COLO829 (cell line): ENCODE measurements around the gene HIVEP3.

ENCODE experiments used
- DNase-seq: peaks from one replicate; pipeline ENCODE4 v3.0.0; 2012; ENCODE audit warnings: low spot score

HIVEP3 gene

DNA sequence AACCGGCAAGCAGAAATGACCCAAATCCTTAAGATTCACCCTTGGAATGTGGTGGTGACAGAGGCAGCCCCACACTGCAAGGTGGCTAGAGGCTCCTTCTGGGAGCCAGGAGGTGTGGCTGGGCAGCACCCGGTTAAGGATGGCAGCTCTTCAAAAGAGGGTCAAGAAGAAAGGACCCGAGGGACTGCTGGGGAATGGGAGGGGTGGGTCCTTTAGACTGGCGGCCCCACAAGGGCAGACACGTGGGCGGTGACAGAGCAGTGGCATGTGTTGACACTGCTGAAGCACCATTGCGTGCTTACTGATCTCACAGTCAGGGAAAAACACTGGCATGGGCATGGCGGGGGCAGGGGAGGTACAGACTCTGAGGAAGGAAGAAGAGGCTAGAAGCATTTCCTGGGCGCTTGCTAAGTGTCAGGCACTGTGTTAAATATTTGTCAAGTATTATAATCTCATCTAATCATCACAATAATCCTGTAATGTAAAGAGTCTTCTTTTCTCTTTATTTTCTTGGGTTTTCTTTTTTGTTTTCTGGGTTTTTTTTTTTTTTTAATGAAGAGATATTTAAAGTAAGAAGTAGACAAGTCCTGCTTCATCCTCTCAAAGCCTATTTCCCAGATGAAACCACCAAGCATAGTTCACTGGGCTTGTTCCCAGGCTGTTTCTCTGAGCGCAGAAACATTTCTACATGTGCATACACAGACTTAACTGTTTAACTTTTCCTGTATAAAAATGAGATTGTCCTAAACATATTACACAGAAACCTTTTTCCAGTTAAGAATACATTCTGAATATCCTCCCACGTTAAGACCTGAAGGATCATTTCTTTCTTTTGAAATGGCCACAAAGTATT, 268.5 kb downstream of the HIVEP3 start:
- no peak for DNase-seq

DNA sequence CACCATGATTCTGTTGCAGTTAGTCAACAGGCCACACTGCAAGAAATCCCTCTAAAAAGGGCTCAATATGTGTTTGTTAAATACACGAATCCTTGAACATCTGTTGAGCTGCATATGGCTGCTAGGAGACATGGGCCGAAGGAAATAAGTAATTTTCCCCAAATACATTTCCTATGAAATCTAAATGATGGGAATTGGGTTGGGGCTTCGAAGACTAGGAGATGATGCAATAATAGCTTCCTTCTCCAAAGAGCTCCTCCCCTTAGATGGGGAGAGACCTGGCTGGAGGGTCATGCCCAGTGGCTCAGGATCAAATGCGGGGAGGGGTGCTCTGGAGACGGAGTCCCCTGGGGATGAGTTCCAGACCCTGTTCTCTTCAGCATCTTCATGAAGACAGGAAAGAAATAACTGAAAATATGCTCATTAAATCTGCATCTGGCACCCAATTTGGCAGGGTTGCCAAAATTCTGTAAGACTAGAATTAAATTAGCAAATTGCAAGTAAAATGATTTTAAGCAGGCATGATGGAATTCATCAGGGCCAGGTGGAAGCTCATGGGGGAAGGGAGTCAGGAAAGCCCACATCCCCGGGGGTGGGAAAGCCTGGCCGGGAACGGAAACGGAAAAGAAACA, 269.2 kb downstream of the HIVEP3 start:
- no peak for DNase-seq

DNA sequence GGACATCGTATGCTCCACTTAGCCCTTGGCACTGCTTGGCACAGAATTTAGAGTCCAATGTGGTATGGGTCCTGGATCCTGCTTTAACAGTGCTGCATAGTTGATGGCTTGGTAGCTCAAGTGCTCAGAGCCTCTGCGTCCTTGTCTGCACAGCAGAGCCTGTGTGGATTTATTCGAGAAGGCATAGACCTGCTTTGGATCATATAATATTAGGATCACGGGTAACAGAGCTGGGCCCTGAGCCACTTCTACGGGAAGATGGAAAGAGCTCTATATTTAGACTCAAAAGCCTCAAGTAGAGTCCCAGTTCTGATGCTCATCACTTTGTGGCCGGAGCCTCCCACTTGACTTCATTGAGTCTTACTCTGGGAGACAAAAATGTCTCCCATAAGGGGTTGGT, 269.9 kb downstream of the HIVEP3 start:
- no peak for DNase-seq

DNA sequence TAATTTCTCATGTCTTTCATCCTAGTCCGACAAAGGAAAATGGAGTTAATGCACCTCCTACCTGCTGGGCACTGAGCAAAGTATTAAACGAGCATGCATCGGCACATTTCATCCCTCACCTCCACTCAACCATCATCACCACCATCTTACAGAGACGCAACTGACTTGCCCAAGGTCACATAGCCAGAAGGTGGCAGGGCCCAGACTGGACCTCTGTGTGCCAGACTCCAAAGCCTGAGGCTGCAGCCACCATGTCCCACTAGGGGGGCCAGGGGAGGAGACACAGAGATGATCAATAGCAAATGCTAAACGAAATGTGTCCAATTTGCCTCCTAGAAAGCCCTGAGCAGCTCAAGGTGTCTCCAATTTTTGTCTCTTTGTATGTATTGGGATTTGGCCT, 270.5 kb downstream of the HIVEP3 start:
- no peak for DNase-seq

DNA sequence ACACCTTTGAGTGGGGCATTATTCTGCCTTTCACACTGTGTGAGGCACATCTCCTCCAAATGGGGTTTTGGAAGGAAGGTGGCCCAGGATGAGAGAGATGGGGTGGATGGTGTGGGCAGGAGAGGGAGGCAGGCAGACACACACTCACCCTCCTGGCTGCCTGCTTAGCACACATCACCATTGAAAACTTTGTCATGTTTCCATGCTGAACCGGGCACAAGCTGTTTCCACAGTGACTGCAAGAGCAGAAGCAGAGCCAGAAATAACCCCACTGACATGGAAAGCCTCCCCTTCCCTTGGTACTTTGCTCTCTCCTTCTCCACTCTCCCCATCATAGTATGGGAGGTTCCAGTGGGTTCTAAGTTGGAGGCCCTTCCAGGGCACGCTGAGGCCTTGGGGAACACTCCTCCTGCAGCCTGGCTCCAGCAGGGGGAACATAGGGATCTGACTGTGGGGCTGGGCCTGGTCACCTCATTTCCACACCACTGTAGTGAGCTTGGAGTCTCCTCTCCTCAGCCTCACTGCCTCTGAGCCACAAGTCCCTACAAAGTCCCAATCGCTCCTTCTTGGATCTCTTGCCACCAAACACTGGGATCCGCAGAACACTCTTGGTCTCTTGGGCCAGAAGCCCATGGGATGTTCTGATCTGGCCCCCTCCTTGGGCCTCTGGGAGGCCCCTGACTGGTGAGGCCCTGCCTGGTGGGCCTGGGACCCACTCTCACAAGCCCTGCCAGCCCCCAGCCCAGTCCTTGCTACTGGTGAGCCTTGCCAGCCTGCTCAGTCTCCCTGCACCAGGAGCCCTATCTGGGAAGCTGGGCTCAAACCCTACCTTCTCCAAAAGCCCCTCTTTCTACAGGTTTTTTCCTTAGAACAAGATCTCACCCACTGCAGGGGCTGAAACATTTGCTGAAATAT, 271.2 kb downstream of the HIVEP3 start:
- no peak for DNase-seq

DNA sequence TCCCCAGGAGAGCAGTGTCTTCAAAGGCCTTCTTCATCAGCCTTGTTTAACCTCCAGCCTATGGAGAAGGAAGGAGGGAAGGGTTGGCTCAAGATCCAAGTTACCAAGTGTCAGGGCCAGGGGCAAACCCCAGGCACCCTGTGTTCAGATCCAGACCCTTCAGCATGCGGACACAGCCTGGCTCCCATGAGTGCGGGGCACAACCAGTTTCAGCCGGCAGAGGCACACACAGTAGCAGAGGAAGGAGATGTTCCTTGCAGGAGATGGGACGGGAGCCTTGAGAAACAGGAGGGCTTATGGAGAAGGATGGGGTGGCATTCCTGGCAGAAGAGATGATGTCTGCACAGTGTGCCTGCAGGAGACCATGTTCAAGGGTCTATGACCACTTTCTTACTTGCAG, 272.5 kb downstream of the HIVEP3 start:
- DNase-seq = no peak

DNA sequence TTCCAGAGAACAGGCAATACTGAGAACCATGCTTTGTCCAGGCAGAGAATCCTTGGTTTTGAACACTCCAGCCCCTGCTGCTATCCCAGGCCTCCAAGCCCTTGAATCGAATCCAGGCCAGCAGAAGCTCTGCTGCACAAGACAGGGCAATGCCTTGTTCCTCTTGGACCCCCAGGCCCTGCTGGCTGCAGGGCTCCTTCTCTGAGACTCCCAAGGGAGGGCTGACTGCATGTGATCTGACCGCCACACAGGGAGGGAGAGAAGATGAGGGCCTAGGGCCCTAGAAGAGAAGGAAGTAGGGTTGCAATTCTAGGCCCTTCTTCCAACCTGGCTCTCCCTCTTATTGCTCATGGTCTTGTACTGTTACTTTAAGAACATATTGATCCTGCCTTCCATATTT, 273.7 kb downstream of the HIVEP3 start:
- DNase-seq = no peak

DNA sequence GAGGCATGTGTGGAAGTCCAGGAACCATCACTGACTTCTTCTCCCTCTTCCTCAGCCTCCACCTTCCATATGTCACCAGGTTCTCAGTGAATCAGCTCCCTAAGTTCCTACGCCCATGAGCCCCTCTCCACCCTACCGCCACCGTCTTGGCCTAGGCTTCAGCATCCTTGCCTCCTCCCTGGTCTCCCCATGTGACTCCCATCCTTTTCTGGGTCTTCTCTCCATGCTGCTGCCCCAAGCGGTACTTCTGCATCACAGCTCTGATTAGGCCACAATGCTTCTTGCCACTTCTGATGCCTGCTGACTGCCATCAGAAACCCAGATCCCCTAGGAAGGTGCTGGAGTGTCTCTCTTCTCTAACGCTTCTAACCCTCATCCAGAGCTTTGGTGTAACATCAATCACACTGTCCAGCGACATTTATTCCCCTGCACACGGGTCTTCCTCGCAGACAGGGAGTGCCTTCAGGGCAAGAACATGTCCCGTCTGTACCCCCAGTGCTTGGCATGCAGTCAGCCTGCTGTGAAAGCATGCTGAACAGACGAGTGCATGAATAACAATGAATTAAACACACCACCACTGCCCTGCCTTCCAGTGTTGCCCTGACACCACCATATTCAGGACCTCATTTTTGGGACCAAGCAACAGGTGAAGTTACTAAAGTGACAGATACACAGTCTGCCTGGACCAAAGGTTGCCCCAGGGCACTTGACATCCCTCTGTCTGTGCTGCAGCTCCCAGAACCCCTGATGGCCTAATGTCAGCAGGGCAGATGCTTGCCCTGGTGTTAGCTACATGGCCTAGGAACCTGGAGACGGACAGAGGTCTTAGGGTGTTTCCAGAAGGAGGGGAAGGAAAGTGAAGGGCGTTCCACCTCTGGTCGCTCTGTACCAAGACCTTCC, 275.6 kb downstream of the HIVEP3 start:
- DNase-seq = no peak

DNA sequence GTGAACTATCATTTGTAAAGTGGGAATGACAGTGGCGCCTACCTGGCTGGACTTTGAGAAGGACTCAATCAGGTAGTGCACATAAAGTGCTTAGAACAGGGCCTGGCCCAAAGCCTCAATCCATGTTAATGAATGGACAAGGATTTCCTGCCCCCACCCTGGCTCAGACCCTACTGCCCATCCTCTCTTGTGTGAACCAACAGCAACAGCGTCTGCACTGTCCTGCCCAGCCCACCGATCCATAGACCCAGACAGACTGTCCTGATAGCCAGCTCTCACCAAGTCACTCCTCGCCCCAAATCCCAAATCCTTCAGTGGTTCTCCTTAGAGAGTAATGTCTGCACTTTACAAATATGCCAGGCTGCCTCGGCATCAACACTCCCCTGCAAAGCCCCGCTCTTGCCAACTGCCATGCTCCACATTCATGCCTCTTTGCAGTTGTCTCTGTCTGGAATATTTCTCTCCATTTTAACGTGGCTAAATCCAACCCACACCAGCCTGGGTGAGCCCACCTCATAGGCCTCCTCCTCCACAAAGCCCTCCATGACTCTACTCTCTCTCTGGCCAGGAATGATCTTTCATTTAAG, 276.7 kb downstream of the HIVEP3 start:
- DNase-seq = no peak

DNA sequence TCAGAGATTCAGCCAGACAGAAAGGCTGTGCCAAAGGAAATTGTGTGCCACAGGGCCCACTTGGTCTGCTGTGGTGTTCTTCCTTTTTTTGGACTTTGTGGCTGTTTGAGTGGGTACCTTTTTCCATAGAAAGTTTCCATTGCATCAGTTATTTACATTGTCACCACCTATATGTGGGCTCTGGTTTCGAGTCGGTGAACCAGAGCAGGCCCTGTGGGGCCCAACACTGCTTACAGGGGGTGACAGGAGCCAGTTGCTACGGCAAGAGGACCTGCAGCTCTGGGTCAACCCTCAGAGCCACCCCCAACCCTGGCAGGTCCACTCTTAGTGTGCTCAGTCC, 277.3 kb downstream of the HIVEP3 start:
- DNase-seq = no peak

DNA sequence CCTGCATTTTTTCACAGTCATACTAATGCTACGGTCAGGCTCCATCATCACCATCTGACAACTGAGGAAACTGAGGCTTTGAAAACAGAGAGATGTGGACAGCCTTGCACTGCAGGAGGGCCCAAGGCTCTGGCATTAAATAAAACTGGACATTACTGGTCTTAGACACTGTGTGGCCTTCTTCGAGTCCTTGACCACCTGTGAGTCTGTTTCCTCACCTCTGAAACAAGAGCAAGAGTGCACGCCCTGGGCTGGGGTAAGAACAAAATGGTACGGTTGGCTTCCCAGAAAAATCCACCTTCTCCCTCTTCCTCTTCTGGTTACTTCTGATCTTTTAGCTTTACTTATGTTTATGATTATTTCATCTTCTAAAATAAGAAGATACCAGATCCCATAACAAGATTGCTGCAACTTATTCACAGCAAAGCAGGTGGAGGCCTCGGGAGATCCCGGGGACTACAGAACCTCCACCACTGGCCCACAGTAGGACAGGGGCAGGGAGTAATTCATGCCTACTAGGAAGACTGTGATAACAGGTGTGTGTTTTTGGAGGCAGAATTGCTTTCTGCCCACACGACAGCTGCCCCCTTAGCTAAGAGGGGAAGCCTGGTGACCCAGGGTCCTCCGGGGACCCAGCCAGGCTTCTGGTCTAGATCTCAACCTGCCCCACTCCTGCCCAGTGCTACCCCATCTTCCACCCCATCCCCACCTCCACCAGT, 277.8 kb downstream of the HIVEP3 start:
- no peak for DNase-seq

DNA sequence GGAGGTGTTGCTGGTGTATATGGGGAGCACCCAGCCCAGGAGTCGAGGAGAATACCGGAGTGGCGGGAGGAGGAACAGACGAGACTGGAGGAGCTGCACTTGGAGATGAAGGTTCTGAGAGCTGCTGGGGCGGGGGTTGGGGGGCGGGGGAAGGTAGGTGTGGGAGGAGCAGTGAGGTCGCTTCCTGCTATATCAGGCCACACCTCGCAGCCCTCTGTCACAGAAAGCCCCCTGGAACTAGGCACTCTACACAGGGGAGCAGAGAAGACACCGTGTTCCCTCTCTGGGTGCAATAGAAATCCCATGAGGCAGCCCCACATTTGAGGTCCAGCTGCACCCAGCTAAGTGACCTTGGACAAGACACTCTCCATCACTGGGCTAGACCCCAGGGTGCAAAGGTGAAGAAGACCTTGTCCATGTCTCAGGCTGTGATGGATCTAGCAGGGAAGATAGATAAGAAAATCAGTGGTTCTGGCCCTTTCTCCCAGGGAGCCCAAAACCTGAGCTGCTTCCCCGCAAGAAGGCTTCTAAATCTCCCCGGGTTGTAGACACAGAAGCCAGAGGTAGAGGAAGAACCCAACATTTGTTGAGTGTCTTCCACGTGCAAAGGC, 278.5 kb downstream of the HIVEP3 start:
- DNase-seq = no peak

DNA sequence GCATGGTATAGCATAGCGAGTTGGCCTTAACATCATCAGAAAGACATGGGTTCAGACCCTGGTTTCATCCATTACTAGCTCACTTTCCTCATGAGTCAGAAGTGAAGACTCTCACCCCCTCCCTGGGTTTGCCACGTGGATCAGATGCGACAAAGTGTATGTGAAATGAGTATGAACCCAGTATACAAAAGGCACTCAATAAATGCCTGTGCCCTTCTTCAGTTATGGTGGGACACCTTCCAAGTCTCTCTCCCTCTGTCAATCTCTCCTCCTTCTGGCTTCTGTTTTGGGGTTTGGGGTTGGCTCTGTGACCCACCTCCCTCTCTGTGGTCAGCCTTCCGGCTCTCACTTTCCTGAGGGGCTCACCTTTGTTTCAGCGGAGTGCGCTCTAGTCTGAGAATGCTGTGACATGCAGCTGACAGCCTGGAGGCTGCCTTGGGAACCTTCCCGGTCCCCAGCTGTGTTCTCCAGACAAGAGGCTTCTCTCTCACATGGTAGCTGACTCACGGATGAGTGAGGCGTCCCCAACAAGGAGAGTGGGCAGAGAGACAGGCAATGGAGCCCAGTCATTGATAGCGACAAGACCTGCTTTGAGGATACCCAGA, 279.3 kb downstream of the HIVEP3 start:
- peak; percentile 20 for DNase-seq

DNA sequence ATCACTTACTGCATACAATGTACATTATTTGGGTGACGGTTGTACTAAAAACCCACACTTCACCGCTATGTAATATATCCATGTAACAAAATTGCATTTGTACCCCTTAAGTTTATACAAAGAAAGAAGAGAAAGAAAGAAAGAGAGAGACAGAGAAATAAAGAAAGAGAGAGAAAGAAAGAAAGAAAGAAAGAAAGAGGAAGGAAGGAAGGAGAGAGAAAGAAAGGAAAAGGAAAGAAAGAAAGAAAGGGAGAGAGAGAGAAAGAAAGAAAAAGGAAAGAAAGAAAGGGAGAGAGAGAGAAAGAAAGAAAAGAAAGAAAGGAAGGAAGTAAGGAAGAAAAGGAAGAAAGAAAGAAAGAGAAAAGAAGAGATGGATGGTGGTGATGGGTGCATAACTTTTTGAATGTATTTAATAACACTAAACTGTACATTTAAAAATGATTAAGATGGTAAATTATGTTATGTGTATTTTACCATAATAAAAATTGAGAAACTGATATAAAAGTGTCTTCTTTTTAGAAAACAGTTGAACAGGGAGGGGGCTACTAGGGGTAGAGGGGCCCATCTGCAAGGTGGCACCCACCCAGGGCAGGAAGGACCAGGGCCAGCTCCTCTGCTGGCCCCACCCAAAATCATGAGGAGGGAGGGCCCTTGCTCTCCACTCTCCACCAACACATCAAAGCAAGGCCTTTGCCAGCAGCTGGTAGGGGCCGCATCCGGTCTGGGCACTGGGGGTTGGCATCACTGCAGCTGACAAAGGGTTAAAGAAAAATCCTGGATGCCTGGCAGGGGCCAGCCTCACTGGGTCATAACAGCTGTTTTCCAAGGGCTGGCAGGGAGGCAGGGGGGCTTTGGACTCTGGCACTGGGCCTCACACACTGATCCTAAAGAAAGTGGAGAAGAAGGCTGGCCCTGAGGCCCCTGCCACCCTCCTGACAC, 280.4 kb downstream of the HIVEP3 start:
- DNase-seq = no peak

DNA sequence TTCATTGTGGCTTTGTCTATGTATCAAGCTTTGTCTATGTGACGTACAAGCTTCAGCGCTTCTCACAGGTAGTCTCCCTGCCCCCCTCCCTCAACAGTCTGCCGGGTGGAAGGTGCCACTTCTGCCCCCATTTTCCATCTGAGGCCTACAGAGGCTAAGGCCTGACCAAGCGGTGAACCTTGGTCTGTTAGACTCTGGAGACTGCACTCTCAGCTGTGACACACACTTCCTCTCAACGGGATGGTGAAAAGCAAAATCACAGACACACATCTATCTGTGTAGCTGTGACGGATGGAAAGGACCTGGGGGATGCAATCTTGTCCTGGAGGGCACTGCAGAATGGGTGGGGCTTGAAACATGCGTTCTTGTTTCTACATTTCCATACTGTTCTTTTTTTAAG, 281.4 kb downstream of the HIVEP3 start:
- DNase-seq = no peak

DNA sequence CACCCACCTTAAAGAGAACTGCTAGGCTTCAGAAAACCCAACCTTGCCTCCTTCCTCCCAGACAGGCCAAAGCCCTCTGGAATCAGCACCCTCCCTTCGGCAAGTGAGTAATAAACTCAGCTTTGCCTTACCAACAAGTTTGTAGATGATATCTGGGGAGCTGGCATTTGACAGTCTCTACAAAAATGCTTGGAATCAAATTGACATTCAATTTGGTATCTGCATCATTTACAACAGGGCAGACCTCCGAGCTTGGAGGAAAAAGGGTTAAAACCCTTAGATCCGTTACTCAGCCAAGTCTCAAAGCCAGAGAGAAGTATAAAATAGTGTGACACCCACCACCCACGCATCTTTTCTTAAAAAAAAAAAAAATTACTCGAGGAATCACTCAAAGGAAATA, 285.0 kb downstream of the HIVEP3 start:
- peak; percentile 16 for DNase-seq

DNA sequence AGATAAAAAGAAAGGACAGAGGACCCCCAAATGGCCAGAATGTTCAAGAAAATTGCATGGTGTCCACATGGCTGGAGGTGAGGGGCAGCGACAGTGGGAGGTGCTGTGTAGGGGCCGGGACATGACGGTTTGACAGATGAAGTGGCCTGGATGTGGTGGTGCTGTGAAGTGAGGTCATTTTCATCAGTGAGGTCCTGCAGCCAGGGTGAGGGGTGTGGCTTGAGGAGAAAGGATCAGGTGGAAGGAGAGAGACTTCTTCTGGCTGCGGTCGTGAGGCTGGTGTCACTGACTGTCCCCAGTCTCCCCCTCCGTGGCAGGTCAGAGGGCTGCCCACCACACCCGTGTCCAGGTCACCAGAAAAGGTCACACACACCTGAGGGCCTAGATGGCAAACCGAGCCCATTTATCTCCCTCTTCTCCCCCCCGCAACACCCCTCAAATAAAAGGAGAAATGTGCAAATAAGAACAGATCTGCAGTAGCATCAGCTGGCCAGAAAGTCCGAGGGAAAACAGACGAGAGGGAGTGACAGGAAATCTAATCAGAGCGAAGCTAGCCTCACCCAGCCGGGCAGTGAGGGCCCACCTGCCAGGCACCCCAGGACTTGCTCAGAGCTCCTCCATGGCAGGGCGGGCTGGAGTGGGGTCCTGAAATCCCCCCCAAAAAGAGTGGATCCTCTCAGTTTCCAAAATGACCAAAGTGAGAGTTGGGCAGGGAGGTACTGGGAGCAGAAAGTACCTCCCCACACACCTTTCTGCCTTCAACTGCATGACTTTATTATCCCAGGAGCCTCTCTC, 285.7 kb downstream of the HIVEP3 start:
- no peak for DNase-seq

DNA sequence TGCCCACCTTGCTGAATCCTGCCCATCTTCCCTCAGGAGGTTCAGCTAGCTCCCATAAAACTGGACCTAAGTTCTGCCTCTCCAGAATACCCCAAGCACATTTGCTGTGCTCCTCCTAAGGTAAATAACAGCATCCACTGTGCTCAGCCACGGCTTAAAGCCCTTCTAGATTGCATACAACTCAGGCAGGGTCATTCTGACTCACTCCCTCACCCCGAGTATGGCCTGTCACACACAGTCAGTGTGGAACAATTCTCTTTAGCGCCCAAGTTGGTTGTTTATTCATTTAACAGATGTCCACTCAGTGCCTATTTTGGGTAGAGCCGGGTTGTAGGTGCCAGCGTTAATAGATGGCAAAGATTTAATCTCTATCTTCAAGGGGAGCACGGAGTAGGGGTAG, 286.8 kb downstream of the HIVEP3 start:
- no peak for DNase-seq
